Activated CD4-positive, alpha-beta T cell treated with anti-CD3 and anti-CD28 coated beads, Interleukin-2, amount 50 U/mL, for 4 hours (primary cell): ENCODE data around the gene RBMS1.

Source experiments
- DNase-seq, 2 experiments: peaks; one replicate each; pipeline ENCODE4 v3.0.0-alpha.2; 2020

RBMS1 gene, protein sequence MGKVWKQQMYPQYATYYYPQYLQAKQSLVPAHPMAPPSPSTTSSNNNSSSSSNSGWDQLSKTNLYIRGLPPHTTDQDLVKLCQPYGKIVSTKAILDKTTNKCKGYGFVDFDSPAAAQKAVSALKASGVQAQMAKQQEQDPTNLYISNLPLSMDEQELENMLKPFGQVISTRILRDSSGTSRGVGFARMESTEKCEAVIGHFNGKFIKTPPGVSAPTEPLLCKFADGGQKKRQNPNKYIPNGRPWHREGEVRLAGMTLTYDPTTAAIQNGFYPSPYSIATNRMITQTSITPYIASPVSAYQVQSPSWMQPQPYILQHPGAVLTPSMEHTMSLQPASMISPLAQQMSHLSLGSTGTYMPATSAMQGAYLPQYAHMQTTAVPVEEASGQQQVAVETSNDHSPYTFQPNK

DNA sequence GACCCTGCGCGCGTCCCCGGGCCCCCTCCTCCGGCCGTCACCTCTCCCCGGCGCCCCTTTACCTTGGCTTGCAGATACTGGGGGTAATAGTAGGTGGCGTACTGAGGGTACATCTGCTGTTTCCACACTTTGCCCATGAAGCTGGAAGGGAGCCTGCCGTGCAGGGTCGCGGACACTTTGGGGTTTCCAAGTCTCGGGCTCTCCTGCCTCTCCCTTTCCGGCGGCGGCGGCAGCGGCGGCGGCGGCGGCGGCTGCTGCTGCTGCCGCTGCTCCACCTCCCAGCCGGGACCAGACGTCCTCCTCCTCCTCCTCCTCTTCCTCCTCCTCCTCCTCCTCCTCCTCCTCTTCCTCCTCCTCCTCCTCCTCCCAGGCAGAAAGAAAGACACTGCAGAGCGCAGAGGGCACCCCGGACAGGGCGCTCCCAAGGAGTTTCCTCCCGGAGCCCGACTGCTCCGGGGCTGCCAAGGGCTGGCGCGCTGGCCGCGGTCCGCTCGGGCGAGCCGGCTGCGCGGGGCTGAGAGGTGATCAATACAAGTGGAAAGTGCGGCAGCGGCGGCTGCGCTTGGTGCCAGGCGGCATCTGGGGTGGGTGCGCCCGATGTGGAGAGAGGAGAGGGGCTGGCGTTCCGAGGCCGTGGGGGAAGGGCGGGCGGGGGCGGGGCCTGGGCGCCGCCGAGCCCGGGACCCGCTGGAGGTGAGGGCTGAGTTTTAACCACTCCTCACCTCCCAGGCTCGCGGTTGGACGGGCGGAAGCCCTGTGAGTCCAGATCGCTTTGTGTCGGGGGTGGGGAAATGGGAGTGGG is at the start of gene RBMS1:
Gene RBMS1, minus strand, starts transcription at position 581 of the 802 bp plus-strand sequence. Its CDS starts 444 bp downstream, at position 137.
- peak; percentile 32 to 38 for DNase-seq

DNA sequence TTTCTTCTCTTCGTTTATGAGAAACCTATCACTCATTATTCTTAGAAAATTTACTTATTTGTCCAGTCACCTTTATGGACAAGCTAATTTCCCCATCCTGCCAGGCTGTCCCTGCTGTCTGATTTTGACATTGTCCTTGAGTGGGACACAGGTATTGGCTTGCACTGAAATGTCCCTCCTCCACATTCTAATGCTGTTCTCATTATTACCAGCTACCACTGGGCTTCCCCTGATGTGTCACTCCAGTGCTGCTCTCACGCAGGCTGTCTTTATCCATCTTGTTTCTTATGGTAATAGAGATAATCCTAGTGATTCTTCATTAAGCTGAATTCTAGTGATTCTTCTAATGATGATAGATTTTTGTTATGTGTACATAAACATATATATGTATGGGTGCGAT is 48.1 kb upstream of the RBMS1 start:
- no peak for DNase-seq

DNA sequence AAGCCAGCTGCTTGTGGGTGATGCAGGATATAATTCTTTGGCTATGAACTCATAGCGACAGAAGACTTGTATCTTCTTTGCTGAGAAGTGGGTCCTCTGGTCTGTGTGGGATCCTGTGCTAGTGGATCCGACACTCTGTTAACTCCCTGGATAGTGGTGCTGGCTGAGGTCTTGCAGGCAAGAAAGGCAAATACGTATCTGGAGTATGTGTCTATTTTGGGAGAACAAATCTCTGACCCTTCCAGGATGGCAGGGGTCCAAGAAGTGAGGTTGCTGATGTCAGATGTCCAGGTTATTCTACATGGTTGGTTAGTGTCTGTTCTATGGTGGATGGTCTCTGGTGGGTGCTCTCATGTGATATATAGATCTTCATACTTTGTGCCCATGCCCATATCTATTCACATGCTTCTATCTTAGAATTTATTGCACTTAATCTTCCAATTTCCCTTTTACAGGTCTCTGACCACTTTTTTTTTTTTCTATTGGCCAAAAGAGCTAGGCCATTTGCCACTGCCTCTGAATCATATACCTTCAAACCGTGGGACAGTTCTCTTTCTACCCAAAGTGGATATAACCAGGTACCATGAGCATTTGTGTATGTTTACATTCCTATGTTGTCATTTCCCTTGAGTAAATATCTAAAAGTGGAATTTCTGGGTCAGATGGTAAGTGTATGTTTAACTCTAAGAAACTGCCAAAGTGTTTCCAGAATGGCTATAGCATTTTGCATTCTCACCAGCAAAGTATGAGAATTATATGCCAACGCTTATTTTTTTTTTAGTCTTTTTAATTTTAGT is 45.1 kb upstream of the RBMS1 start:
- no peak for DNase-seq

DNA sequence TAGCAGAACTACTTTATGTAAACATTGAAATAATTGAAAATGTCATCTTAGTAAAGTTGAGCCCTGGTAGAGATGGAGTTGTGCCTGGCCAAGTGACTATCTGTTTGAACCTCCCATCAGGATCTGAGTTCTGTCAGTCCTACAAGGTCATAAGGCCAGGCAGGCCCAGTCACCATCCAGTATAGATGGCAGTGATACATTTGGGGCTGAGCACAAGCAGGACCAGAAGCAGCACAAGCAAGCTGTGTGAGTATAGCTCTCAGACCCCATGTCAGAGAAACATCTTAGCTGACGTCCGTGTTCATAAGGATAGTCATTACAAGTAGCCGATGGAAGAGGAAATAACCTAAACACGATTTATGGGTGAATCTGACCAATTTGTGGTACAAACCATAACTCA is 44.5 kb upstream of the RBMS1 start:
- no peak for DNase-seq

DNA sequence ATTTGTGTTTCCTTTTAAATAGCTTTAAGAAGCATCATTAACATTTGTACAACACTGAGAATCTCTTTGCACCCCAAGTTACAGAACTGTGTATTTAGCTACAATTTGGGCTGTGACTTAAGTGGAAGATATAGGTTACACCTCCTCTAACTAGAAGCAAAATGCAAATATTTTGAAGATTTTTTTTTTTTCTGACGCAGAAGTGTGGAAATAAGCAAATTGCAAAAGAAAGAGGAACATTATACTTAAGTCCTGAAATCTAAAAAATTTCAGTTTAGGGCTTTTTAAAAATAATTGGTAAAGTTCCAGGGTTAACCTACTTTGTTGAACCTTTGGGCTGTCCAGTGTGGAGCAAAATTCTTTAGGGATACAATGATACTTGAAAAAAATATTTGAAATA is 41.4 kb upstream of the RBMS1 start:
- no peak for DNase-seq

DNA sequence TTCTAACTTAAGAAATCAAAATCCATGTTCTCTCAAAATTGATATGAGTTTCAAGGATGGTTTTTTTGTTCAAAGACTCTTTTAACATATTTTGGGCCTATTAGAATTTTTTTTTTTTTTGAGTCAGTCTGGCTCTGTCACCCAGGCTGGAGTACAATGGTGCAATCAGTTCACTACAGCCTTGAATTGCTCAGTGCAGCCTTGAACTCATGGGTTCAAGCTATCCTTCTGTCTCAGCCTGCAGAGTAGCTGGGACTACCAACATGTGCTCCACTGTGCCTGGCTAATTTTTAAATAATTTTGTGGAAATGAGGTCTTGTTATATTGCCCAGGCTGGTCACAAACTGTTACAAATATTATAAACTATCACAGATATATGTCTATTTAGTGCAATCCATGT is 40.6 kb upstream of the RBMS1 start:
- DNase-seq = no peak

DNA sequence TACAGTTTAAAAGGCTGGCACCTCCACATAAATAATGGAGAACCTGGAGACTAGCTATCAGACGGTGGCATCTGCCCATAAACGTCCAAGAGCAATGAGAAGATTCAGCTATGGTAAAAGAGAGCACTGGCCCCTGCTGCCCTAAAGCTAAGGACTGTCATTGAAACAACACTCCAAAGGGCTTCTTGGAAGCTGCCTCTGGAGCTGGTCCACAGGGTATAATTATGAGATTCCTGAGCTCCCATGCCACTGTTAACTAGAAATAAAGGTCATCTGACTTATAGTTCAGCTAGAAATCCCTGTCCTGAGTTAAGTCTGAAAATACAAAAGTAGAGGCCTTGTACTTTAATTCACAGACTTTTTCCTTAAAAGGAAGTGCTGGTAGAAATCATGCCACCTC is 39.9 kb upstream of the RBMS1 start:
- DNase-seq = no peak

DNA sequence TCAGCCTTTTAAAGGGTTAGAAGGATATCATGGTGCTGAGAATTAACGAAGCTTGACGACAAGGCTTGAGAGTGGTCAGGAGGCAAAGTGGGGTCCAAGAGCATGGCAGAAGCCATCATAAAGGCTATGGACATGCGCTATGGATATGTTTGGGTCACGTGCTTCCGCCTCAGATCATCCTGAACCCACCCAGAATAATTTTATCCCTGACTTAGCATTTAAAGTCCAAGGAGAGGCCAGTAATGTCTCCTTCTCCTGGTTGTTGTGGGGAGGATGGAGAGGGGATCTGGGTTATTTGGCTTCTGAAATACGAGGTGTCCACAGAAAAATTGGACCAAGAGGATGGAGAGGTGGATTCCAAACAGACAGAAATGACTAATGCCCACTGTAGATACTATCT is 38.8 kb upstream of the RBMS1 start:
- DNase-seq = no peak

DNA sequence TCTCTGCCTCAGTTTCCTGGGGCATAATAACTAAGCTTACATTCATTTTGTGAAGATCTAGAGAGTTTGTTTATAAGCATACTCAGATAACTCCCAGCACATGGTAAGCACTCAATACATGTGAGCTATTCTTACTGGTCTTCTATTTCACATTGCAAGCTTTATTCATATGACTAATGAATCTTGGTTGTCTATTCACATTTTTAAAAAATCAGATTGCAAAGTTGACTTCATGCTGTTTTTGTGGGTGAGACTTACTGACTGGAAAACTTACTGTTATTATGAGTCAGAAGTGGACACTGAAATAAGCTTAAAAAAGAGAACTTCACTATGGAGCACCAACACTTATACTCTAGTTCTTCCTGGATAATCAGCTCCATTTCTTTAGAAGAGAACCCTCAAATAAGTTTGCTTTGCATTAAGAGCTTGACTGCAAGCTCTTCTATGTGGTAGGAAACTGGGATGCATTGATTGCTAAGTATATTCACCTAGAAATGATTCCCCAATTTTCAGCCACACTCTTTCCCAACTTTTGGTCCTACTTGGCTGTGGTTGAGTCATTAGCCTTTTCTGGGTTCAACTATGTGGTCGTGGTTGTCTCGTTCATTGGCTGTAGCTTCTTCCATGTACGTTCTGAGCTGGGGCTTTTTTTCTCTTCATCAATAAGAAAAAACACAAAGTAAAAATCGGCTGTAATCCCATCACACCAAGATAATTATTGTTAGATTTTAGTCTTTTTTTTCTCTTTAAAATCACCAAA is 29.5 kb upstream of the RBMS1 start:
- DNase-seq = no peak

DNA sequence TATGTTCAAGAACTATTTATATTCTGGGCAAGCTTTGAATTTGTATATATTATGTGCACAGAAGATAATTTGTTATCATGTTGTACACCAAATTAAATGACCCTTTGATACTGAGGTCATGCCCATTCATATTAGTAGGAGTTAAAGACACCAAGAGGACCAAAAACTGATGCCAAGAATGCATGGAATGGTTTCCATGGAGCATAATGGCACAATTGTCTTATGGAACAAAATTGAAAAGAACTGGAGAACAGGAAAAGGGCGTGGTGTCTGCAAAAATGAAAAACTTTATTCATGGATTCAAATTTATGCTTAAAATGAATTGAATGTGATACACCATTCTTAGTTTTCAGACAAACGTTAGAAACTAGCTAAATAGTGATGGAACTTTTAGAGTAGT is 24.1 kb upstream of the RBMS1 start:
- DNase-seq = no peak

DNA sequence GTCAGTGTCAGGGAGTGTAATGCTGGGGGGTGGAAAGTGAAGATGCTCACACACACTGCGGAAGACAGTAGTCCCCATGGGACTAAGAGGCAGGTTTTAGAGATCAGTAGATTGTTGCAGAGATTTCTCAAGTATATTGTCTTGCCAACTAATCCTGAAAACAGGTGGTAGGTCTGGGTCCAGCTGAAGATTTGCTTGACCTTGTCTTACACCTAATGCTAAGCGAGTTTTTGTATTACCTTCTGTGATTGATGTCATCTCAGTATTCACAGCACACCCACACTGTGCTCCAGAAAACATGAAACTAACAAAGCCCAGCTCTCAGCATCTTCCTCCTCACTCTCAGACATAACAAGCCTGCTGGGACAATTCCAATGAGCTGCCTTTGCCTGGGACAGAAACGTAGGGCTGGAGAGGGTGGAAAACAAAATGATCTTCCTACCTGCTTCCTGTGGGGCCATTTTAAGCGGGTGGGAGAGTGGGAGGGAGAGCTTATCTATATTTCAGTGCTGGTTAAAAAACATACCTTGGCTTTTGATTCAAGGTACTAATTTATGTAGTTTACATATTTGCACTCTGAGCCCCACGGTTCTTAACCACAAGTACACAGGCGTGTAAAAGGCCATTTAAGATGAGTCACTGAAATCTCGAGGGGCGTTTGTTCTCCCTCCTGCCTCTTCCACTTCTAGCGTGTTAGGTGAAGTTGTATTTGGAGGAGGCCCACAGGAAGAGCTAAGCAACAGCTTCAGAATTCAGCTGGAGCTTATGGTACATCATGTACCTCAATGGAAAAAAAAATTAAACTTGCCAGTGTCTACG is 23.1 kb upstream of the RBMS1 start:
- no peak for DNase-seq

DNA sequence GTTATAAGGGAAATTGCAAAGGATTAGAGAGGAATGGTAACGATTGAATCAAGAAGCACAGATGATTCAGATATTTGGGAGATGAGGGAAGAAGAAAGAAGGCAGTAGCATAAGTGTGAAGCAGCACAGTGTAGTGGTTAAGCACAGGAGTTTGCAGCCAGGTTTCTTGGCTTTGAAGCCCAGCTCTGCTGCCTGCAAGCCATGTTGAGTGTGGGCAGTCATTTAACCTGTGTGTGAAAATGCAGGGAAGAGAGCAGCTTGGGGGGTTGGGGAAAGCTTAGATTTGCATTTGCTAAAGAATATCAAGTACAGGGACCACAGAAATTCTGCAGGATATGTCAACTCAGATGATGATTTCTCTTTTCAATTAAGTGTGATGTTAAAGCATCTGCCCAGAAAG is 21.5 kb upstream of the RBMS1 start:
- DNase-seq = no peak

DNA sequence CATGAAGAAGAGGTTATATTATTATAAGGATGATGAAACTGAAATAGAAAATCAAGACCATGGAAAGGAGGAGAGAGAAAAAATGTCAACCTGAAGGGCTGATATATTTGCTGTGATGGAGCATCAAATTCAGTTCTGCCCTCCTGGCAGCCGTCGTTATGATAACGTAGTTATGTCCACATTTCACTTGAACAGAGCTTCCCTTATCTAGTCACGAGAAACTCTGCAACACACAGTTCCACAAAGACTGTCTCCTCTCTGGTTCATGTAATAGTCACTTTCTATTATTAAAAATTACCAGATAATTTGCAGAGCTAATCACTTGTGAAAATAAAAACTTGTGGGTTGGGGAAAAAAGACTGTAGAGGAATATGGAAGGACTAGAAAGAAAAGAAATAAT is 19.5 kb upstream of the RBMS1 start:
- DNase-seq = no peak

DNA sequence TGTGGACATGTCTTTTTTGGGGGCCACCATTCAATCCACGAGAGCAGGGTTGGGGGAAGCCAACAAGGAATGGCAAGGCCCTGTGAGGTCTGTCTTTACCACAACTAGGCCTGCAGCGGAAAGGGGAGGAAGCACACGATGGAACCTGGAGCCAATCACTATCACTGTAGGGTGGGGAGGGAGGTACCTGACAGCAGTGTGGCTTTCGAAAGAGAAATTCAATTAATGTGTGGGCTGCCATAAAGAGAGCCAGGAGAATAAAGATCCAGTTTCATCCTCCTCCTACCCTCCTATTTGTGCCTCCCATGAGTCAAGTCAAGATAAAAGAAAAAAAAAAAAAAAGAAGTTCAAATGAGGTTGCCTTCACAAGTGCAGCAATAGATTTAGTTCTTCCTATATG is 18.9 kb upstream of the RBMS1 start:
- no peak for DNase-seq

DNA sequence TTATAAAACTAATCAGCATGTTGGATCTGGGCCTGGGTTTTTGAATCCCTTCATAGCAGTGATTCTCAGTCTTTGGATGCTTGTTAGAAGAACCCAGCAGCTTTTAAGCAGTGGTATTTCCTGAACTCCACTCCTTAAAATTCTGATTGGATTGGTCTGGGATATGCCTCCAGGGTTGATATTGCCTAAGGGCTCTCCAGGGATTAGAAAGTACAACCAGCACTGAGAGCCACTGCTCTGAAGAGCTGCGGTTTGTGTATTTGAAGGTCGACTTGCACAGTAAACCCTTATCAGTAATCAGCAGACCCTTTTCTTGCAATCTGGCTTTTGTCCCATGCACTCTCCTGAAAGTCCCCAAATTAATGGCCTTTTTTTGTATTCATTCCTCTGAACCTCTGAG is 17.0 kb upstream of the RBMS1 start:
- DNase-seq = no peak

DNA sequence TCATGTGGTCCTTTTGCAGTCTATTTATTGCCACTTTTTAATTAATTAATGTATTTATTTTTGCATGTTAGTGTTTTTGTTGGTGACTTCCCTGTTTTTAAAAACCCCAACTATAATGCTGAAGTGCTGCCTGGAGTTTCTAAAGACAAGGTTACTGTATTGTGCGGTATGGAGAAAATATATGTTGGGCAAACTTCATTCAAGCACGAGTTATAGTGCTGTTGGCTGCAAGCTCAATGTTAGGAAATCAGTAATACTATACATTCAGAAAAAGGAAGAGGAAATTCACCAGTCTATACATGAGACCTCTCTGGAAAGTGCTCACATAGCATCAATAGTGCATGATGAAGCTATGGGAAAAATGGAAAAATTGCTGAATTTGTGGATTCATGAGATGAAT is 15.4 kb upstream of the RBMS1 start:
- DNase-seq = no peak

DNA sequence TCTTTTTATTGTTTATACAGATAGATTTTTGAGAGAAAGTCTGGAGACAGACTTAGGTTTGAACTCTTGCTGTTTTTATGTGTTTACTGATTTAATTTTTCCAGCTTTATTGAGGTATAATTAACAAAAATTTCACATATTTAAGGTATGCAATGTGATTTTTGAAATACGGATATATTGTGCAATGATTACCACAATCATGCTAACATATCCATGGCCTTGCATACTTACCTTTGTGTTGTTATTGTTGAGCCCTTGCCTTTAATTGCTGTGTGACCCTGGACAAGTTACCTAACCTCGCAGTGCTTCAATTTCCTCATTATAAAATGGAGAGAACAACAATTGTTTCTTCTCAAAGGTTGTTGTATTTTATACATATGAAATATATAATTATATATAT is 13.9 kb upstream of the RBMS1 start:
- DNase-seq = no peak

DNA sequence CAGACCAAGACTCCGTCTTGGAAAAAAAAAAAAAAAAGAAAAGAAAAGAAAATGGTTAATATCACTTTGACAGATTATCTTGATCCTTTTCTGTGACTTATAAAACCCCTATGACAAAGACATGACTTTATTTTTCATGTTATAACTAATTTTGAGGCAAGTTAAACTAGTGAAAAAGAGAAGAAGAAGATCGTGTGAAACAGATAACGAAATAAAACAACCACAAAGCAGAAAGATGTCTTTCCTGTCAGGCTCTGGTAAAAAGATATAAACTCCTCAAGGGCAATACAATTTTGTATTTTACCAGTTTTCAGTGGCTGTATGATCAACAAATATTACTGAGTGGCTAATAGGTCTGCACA is 13.4 kb upstream of the RBMS1 start:
- no peak for DNase-seq

DNA sequence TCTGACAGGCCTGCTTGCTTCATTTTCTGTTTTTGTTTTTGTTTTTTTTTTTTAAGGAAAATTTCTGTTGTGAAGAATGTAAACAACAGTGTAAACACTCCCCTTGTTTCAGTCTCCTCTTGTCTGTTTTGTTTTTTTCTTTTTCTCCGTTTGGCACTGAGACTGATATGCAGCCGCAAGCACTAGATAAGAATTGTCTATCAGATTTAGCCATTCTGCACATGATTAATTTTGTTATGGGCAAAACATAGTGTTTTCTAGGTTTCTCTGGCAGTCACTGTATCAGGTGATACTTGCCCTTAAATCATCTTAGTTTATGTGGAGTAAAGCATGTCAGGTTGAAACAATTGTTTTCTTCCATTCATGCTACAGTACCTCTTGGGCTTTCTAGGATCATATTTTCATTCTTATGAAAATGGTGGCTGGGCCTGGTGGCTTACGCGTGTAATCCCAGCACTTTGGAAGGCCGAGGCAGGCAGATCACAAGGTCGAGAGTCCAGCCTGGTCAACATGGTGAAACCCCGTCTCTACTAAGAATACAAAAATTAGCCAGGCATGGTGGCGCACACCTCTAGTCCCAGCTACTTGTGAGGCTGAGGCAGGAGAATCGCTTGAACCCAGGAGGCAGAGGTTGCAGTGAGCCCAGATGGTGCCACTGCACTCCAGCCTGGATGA is 12.9 kb upstream of the RBMS1 start:
- no peak for DNase-seq

DNA sequence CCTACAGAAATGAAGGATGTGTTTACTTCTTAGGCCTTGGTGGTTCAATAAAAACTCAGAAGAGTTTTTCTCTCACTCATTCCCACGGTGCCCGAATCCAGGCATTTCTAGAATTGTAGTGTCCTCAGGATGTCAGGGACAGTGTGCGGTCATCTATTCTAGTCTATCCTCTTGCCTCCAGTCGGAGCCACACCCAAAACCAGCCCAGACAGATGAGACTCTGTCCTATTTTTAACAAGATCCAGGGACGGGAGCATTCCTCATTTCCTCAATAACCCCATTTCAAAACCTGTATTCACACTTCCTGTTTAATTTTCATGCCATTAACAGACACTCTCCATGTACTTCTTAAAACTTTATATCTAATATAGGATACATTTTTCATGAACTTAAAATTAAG is 11.6 kb upstream of the RBMS1 start:
- DNase-seq = no peak

DNA sequence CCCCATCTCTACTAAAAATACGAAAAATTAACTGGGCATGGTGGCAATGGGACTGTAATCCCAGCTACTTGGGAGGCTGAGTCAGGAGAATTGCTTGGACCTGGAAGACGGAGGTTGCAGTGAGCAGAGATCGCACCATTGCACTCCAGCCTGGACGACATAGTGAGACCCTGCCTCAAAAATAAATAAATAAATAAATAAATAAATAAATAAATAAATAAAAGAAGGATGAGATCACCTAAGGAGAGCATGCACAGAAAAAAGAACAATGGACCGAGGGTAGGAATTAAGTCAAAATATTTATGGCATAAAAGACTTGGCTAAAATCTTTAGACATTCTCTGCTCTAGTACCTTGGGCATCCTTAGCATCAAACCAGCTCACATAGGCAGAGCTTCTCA is 8.9 kb upstream of the RBMS1 start:
- DNase-seq = no peak
